ENCODE data around the gene MYCT1. TPM values are rescaled to one million over a fixed set of nuclear protein-coding genes. Genes with fewer than 3 reads are reported as not detected.

MYCT1 gene
- total and polyA plus RNA-seq, 4 donors, result 11.2 to 44.5 (median 16.2) TPM

DNA sequence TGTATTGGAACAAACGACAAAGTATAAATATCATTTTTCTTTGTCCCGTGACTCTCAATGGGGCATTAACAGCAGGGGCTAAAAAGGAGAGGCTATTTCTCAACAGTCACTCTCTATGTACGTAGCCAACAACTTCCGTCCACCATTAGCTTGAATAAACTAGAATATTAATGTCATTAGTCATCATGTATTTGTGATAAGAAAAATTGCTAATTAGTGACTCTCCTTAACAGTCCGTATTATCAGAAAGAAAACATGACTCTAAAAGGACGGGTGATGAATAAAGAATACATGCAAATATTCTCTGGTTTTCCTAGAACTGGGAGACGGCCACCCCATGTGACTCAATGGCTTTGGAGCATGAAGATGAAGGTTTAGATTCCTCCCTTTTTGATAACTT lies 71.5 kb downstream of the MYCT1 start:
- TF ChIP-seq, protein P1, sequence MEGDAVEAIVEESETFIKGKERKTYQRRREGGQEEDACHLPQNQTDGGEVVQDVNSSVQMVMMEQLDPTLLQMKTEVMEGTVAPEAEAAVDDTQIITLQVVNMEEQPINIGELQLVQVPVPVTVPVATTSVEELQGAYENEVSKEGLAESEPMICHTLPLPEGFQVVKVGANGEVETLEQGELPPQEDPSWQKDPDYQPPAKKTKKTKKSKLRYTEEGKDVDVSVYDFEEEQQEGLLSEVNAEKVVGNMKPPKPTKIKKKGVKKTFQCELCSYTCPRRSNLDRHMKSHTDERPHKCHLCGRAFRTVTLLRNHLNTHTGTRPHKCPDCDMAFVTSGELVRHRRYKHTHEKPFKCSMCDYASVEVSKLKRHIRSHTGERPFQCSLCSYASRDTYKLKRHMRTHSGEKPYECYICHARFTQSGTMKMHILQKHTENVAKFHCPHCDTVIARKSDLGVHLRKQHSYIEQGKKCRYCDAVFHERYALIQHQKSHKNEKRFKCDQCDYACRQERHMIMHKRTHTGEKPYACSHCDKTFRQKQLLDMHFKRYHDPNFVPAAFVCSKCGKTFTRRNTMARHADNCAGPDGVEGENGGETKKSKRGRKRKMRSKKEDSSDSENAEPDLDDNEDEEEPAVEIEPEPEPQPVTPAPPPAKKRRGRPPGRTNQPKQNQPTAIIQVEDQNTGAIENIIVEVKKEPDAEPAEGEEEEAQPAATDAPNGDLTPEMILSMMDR (IDR thresholded peaks at IDR 0.05; ENCODE audit: control extremely low read depth, extremely low read depth), result no peak
- H3K9me3 ChIP-seq (ENCODE audit: control insufficient read depth in 4 of 4, insufficient read depth in 3 of 4, low read length in 3 of 4), result peaks cover 0 to 2% (median 0%) of the 10 kb centered on the region in 4 donors
- WGBS, 2 donors, result 81 to 88% methylated on average over 7 of the region's 7 CpGs
- ATAC-seq (ENCODE audit: insufficient read depth, low FRiP score) (no peak), DNase-seq (no peak)
- H3K27ac ChIP-seq (ENCODE audit: low read depth in 1 of 2, low read length in 1 of 2), result no peak overlapping the region
- H3K4me3 ChIP-seq, result no peak overlapping the region
- no peak overlapping the region for H3K9ac ChIP-seq (ENCODE audit: insufficient read depth in 1 of 2, low read length in 2 of 2)
- H3K36me3 ChIP-seq (ENCODE audit: control insufficient read depth in 4 of 4, insufficient read depth in 4 of 4, low read length in 4 of 4), result no peaks in the 10 kb centered on the region
- H3K4me1 ChIP-seq (ENCODE audit: control insufficient read depth in 5 of 5, insufficient read depth in 5 of 5, low read length in 5 of 5), result no peaks in the 10 kb centered on the region
- H3K27me3 ChIP-seq (ENCODE audit: control insufficient read depth in 3 of 3, insufficient read depth in 3 of 3, low read length in 2 of 3), result no peaks in the 10 kb centered on the region

GRCh38 chr6:152769993-152770392 lies 72.3 kb downstream of the MYCT1 start:
- no peak overlapping the region for H3K9ac ChIP-seq (ENCODE audit: insufficient read depth in 1 of 2, low read length in 2 of 2)
- 84 to 93% methylated on average over 2 of the region's 2 CpGs for WGBS, 2 donors
- TF ChIP-seq, protein P1 (IDR thresholded peaks at IDR 0.05; ENCODE audit: control extremely low read depth, extremely low read depth), result no peak
- H3K9me3 ChIP-seq (ENCODE audit: control insufficient read depth in 4 of 4, insufficient read depth in 3 of 4, low read length in 3 of 4), result peaks cover 0 to 2% (median 0%) of the 10 kb centered on the region in 4 donors
- no peak overlapping the region for H3K4me3 ChIP-seq
- H3K36me3 ChIP-seq (ENCODE audit: control insufficient read depth in 4 of 4, insufficient read depth in 4 of 4, low read length in 4 of 4), result no peaks in the 10 kb centered on the region
- no peaks in the 10 kb centered on the region for H3K27me3 ChIP-seq (ENCODE audit: control insufficient read depth in 3 of 3, insufficient read depth in 3 of 3, low read length in 2 of 3)
- DNase-seq (no peak), ATAC-seq (ENCODE audit: insufficient read depth, low FRiP score) (no peak)
- no peak overlapping the region for H3K27ac ChIP-seq (ENCODE audit: low read depth in 1 of 2, low read length in 1 of 2)
- no peaks in the 10 kb centered on the region for H3K4me1 ChIP-seq (ENCODE audit: control insufficient read depth in 5 of 5, insufficient read depth in 5 of 5, low read length in 5 of 5)

- 74 to 84% methylated on average over 5 of the region's 5 CpGs for WGBS, 2 donors
Measured at GRCh38 chr6:152771061-152771687, 73.5 kb downstream of the MYCT1 start.

More at GRCh38 chr6:152771061-152771687, 73.5 kb downstream of the MYCT1 start:
- TF ChIP-seq, protein P1 (IDR thresholded peaks at IDR 0.05; ENCODE audit: control extremely low read depth, extremely low read depth), result no peak
- ATAC-seq (ENCODE audit: insufficient read depth, low FRiP score) (no peak), DNase-seq (no peak)
- peaks cover 0 to 2% (median 0%) of the 10 kb centered on the region in 4 donors for H3K9me3 ChIP-seq (ENCODE audit: control insufficient read depth in 4 of 4, insufficient read depth in 3 of 4, low read length in 3 of 4)
- no peak overlapping the region for H3K4me3 ChIP-seq
- H3K27ac ChIP-seq (ENCODE audit: low read depth in 1 of 2, low read length in 1 of 2), result no peak overlapping the region
- no peaks in the 10 kb centered on the region for H3K36me3 ChIP-seq (ENCODE audit: control insufficient read depth in 4 of 4, insufficient read depth in 4 of 4, low read length in 4 of 4)
- H3K4me1 ChIP-seq (ENCODE audit: control insufficient read depth in 5 of 5, insufficient read depth in 5 of 5, low read length in 5 of 5), result no peaks in the 10 kb centered on the region
- no peak overlapping the region for H3K9ac ChIP-seq (ENCODE audit: insufficient read depth in 1 of 2, low read length in 2 of 2)
- no peaks in the 10 kb centered on the region for H3K27me3 ChIP-seq (ENCODE audit: control insufficient read depth in 3 of 3, insufficient read depth in 3 of 3, low read length in 2 of 3)

Other genes starting within 250 kb of the MYCT1 start
- 100 to 1,000 TPM; 206 to 352 TPM for gene SYNE1, start 60.5 kb upstream of the MYCT1 start, total RNA-seq
- gene SYNE1, start 60.5 kb upstream of the MYCT1 start, polyA plus RNA-seq, result 10 to 100 TPM; 26.4 to 56.5 TPM
- gene VIP, start 52.9 kb downstream of the MYCT1 start, total RNA-seq, result 1 to 10 TPM in 1 of 2 donors, under 1 TPM in 1; 0.55 to 1.3 TPM
- gene VIP, start 52.9 kb downstream of the MYCT1 start, polyA plus RNA-seq, result 10 to 100 TPM in 1 of 2 donors, under 1 TPM in 1; 0.35 to 13.0 TPM